Iris pigment epithelial cell (primary cell): ENCODE results near the gene YWHAE.
A peak's percentile ranks its signal among the peaks of the same experiment; 100 is the strongest.
"Not testable (repeated sequence)": the region's sequence is repeated elsewhere in the genome, so short reads cannot be mapped to it uniquely, and the experiment has no call there.

Source experiments
- DNase-seq: peaks from one replicate; pipeline ENCODE4 v3.0.0-alpha.2; 2011; ENCODE audit warnings: low read depth

YWHAE gene

DNA sequence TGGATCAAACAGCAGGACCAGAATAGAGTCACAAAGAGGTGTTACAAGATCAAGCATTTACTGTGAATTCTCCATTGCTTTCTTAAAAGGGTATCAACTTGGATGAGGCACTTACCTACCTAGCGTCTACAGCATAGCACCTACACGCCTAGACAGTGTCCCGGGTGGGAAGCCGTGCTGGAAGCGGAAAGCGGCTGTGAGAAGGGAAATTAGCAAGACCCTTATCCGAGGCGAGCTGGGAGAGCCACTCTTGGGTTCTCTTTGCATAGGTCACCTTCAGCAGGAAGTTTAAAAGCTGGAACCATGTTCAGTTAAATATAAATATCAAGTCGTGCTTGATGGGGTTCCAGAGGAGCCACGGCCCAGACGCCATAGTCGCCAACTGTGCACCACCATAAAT, 74.3 kb downstream of the YWHAE start:
- no peak for DNase-seq

DNA sequence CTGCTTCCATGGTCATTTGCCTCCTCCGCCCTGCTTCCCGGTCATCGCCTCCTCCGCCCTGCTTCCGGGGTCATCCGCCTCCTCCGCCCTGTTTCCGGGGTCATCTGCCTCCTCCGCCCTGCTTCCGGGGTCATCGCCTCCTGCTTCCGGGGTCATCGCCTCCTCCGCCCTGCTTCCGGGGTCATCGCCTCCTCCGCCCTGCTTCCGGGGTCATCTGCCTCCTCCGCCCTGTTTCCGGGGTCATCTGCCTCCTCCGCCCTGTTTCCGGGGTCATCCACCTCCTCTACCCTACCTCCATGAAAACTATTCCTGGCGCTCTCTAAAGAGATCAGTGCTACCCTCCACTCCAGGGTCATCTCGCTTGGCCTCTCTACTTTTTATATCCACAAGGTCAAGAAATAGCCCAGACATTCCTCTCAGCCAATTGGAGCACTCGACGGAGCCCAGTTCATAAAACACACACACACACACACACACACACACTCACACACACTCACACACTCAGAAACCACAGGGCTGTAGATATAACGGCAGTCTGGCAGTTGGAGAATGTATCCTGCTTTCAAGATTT, 75.7 kb downstream of the YWHAE start:
- no peak for DNase-seq

DNA sequence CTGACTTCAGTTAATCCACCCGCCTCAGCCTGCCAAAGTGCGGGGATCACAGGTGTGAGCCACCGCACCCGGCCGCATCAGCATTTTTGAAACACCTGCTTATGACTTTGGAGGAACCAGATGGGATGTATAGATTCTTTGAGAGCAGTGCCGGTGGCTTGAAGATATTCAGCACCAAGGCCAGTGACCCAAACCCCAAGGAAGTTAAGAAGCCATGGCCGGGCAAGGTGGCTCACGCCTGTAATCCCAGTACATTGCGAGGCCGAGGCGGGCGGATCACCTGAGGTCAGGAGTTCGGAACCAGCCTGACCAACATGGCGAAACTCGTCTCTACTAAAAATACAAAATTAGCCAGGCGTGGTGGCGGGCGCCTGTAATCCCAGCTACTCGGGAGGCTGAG, 76.7 kb downstream of the YWHAE start:
- DNase-seq: peak; percentile 16

DNA sequence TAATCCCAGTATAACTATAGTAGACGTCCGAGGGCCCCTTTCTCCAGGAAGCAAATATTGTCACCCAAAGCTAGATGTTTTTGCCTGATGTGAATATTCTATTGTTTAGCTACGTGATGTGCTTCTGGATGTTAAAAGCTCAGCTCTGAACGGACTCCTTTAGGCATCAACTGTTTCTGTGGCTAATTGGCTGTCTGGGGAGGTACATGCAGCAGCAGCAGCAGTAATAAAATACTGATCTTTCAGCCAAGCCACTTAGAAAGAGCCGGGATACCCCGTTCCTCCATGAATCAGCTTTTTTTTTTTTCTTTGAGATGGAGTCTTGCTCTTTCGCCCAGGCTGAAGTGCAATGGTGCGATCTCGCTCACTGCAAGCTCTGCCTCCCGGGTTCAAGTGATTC, 77.5 kb downstream of the YWHAE start:
- no peak for DNase-seq

DNA sequence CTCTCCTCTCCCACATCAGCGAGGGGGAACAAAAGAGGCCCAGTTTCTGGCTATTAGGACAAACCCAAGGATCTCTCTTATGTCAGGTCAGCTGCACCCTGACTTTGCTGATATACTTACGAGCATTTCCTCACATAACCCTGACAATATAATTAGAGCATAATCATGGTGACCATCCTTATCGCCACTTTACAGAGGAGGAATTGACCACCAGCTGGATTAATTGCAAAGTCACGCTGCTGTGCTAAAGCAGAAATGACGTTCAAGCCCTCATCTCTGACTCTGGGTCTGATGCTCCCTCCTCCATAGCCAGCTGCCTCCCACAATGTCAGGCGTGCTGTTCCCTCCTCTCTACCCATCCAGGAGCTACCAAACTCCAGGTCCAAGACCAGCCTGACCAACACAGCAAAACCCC, 78.0 kb downstream of the YWHAE start:
- DNase-seq: no peak

DNA sequence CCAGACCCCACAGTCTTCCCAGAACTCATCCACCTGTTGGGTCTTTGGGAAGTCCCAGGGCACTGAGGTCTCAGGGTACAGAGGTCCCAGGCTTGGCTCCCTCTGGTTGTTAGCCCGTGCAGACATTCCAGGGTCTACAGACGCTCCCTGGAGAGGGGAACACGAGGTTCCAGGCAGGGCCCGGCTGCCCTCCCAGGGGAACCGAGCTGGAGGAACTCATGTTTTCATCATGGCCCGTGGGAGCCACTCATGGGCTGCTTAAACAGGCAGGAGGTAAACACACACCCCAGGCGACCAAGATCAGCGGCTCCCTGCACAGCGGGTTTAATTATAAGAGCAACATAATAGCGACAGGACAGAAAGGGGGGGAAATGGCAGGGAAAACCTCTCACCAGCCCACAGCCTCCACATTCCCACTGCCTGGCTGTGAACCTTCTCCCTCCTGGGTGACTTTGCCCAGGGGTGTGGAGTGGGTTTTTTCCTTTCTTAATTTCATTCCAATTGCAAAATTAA, 84.1 kb downstream of the YWHAE start:
- no peak for DNase-seq

DNA sequence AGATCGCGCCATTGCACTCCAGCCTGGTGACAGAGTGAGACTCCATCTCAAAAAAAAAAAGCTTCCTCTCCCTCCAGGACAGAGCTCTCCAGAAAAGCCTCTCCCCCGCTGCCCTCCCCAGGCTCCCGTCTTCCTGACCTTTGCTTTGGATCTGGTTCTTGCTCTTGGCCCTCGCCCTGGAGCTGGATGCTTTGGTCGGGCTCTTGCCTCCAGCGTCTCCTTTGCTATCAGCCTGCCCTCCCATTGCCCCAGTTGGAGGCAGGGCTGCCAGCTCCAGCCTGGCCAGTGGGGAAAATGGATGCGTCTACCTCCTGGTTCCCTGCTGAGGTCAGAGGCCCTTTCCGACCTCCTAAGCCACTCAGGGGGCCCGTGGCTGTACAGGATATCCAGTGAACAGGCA, 84.6 kb downstream of the YWHAE start:
- DNase-seq: no peak

DNA sequence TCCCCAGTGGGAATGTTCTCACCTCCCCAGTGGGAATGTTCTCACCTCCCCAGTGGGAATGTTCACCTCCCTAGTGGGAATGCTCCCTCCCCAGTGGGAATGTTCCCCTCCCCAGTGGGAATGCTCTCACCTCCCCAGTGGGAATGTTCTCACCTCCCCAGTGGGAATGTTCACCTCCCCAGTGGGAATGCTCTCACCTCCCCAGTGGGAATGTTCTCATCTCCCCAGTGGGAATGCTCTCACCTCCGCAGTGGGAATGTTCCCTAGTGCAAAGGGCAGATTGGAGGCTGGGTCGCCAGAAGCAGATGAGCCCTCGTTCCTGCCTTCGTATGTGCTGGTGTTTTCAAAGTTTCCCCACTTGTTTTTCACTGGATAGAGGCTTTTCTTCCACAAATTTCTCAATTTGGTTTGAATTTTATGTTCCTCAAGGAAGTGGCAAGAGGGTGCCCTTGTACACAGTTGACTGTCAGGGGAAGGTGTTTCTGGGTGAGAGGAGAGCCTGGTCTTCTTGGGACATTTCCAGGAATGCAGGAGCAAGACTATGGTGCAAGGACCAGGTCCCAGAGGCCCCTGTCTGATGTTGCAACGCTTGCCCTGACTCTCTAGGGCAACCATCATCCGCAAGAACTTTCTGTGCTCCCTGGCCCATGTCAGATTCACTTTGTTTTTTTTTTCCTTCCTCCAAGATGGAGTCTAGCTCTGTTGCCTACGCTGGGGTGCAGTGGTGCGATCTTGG, 86.6 kb downstream of the YWHAE start:
- DNase-seq: no peak

DNA sequence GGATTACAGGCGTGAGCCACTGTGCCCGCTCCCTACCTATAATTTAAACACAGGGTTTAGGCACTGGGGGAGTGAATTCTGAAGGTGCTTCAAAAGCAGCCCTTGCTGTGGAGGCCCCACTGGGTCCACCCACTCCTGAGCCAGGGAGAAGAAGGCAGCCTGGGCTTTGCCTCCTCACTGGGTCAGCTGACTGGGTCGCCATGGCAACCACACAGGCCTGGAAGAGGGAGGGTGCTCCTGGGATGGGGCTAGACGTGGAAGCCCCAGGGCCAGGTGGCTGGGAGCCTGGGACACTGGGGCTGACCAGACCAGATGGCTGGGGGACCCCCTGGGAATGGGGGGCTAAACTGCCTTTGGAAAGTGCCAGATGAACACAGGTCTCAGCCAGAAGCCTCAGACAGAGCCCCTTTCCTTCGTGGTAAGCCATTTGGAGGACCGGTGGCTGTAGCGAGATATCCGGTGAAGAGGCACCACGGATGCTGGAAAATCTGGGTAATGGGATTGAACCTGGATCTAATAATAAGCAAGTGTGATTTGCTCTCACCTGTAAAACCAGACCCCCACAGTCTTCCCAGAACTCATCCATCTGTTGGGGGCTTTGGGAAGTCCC, 87.7 kb downstream of the YWHAE start:
- no peak for DNase-seq

DNA sequence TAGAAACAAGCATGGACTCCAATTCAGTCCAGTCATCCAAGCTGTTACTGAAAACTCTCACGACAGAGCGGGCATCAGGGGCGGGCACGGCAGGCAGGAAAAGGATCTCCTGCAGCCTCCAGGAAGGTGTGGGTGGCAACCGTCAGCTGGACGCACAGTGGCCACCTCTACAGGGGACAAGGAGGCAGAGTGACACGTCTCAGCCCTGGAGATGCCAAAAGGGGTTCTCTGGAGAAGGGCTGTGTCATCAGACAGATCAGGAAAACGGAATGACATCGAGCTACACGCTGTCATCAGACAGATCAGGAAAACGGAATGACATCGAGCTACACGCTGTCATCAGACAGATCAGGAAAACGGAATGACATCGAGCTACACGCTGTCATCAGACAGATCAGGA, 92.2 kb downstream of the YWHAE start:
- not testable (repeated sequence) for DNase-seq

DNA sequence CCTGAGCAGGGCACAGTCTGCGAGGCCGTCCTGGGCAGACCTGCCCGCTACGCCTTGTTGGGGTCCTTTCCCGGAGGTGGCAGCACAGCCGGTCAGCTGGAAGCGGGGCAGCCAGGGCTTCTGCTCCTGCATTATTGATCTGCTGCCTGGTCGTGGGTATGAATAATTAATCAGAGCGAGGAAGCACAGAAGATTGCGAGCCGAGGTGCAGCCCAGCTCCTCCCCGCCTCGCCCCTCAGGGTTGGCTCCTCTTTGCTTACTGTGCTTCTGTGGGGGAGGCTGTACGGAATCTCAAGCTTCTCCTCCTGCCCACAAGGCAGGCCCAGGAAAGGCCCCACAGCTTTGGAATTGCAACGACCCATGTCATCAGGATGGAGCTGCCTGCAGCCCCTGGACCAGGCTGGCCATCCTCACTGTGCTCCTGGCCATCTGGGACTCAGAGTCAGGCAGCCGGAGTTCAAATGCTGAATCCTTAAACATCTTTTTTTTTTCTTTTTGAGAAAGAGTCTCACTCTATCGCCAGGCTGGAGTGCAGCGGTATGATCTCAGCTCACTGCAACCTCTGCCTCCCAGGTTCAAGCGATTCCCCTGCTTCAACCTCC, 95.0 kb downstream of the YWHAE start:
- DNase-seq: no peak

DNA sequence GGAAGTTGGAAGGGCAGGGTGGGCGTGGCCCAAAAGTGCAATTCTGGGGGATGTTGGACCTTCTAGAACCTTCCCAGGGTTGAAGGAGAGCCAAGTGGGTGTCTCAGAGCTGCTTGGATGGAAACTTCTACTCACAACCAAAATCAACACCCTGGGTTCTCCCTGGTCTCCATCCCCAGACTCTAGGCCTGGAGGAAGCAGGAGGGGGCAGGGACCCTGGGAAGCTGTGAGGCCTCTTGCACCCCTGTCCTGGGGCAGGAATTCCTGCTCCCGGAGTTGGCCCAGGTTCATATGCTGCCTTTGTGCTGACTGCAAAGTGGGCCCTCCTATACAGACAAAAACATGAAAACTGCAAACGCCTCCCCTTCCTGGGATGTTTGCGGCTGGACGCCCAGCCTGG, 95.5 kb downstream of the YWHAE start:
- no peak for DNase-seq

DNA sequence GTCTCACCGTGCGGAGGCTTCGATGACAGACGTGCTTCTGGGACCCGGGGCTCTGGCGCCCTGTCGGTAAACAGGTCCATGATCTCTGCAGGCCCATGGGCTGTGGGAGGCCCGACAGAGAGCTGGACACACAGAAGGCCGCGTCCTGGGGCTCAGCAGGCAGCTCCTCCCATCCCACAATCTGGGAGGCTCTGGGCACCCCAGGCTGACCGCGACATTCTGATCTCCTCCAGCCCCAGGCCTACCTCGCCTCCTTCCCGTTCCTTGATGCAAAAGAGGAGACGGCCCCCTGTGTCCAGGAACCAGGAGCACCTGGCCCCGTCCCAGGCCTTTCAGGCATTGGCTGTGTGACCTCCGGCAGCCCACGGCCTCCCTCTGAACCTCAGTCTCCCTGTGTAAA, 97.3 kb downstream of the YWHAE start:
- DNase-seq: no peak

DNA sequence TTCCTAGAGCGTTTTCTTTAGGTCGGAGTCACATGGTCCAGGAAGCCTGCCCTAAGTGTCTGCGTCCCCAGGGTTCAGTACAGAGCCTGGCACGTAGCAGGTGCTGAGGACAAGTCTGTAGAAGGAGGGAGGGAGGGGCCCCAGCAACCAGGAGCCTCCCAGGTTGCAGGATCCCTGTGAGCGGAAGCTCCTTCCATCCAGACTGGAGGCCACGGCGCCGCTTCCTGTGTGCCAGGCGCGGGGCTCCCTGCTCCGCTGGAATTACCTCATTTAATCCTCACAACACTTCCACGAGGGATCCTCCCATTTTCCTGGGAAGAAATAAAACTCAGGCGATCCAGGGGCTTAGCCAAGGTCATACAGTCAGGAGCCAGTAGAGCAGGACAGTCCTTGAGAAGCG, 98.5 kb downstream of the YWHAE start:
- no peak for DNase-seq

DNA sequence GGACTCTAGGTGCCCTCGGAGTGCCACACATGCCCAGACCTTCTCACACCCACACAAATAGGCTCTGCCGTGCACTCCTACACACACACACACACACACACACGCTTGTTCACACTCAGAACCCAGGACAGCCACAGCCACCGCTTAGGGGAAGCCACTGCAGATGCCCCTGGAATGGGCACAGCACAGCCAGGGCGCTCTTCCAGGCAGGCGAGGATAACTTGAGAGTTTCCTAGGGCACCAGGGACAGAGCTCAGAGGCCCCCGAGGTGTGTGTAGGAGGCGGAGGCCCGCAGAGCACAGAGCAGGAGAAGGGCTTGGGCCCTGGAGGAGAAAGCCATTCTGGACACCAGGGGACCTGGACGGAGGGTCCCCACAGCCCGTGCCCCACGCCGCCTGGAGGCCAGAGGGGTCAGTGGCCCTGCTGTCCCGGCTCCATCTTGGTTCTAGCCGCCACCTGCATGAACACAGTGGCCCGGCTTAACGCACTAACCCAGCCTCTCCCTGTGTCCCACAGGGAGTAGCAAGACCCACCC, 99.6 kb downstream of the YWHAE start:
- DNase-seq: no peak

DNA sequence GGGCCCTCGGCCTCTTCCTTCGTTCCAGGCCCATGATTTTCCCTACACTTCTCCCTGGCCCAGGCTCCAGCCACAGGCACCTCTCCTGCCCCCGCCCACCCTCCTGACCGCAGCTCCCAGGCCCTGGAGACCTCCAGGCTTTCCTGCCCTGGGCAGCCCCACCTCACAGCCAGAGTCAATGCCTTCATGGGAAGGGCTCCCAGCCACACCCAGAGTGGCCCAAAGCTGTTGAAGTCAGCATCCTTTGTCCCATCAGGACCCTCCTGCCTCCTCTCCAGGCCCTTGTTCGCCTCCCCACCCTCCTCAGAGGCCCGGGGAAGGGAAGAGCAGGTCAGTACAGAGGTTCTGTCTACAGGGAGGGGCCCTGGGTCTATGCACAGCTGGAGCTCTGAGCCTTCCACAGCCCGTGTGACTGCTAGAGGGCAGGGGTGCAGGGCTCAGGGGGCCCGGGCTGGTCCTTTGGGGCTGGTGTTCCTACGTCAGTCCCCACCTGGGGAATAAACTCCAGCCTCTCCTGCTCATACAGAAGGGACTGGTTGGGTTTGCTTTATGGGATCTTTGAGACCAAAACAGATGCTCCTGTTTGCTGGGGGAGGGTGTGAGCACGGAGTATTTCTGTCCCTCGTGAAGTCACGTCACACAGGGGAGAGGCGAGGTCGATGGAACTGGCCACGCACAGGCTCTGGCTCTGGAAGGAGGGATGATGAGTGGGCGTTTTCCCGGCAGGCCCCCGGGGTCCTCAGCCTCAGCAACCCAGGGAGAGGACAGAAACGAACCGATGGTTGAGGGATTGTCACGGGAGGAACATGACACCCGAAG, 100.3 kb downstream of the YWHAE start:
- no peak for DNase-seq

DNA sequence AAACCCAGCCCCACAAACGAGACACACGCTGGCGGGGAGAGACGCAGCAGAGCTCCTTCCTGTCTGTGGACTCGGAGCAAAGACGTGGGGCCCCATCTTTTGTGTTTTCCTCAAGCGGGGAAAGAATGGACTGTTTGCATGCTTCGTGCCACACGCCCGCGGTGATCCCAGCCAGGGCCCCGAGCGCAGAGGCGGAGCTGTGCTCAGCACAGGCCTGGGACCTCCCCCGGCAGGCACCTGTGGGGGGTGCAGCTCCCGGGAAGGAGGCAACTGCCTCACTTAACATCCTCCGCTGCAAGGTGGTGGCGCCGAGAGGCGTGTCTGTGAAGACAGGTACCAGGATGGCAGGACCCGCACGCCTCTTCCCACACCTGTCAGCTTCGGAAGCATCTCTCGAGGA, 101.4 kb downstream of the YWHAE start:
- no peak for DNase-seq
